NCI-H2081 treated with DMSO at 0.1 percent for 48 hours (cell line): ENCODE measurements around the gene CPLX1.

Experiments
- DNase-seq: peaks from one replicate; lab custom pipeline; 2025; lab: John Stamatoyannopoulos, UW

CPLX1 gene

DNA sequence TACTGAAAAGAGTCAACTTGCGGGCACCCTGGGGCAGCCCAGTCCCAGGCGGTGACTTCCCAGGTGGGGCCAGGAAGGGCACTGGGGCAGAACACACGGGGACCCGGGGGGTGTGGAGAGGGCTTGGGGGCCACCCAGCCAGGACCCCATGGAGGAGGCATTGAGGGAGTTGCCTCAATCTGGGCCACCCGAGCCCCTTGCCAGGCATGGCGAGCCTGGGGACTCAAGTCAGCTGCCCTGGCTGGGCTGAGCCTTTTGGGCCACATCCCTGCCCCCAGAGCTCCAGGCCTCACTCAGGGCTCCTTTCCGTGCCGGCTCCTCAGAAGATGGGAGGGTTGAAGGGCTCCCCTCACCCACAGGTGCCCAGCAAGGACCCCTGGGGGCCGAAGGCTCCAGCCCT is 6.6 kb upstream of the CPLX1 start:
- no peak for DNase-seq

GRCh38 chr4:832108-832507 is 6.2 kb upstream of the CPLX1 start:
- no peak for DNase-seq

DNA sequence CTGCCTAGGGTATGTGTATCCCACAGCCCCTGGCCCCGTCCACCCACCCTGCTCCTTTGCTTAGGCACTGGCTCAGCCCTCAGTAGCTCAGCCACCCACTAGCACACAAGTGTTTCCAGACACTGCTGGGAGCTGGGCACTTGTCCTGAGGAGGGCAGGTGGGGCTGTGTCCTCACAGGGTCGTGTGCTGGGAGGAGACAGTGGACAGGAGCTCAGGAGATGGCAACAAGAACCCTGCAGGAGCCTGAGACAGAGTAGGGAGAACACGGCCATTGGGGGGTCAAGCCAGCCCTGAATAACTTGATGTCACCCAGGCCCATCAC is 5.5 kb upstream of the CPLX1 start:
- no peak for DNase-seq

GRCh38 chr4:830601-831482 is 4.9 kb upstream of the CPLX1 start:
- no peak for DNase-seq

DNA sequence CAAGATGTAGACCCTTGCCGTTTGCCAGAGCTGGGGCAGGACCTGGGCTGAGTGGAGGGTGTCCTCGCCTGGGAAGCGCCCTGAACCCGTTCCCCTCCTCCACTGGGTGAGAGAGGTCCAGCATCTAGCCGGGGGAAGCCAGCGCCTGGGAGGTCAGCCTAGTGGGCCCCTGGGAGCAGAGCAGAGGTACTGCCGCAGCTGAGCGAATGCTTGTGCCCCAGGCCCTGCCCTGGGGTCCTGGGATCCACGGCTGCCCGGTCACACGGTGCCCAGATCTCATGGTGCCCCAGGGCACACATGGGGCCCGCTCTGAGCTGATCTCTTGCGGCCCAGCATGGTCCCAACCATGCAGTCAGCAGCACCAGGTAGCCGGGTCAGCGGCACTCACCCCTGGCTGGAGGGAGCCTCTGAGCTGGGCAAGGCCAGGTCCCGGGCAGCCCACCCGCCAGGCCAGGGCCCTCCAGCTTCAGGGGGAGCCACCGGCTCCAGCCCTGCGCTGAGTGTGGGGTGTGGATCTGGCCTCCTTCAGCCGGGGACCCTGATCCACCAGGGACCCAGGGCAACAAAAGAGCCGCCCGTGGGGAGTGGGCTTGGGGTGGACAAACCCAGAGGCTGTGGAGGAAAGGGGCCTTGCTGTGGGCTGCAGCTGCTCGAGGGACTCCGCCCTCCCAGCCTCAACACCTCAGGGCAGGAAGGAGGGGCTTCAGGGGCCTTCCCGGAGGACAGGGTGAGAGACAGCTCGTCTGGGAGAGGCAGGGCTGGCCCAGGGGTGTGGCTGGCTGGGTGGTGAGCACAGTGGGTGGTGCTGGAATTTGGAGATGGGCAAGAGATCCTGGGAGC is 4.1 kb upstream of the CPLX1 start:
- no peak for DNase-seq

- DNase-seq = no peak
These were observed 3.4 kb upstream of the CPLX1 start for GRCh38 chr4:829291-829690.

DNA sequence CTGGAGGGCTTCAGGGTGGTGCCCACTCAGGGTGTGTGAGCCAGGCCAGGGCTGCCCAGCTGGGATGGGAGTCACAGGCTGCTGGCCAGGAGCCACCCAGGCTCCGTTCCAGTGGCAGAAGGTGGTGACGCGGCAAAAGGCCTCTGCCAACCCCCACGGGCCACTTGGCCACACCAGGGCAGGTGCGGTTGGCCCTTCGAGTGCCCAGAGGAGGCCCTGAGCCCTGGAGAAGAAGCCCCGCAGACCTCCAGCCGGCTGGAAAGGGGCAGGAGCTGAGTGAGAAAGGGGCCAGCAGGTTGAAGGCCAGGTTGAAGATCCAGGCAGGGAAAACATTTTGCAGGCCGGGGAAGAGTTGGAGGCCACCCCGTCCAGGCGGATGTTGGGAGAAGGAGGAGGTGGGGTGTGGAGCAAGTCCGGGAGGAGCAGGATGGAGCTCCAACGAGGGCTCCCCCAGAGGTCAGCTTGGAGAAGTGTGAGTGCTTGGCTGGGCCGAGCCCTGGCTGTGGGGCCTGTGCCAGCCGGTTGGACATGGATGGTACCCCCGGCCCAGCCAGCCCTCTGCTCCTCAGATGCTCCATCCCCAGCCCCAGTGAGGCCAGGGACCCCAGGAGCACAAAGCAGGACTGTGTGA is 2.8 kb upstream of the CPLX1 start:
- no peak for DNase-seq

GRCh38 chr4:827209-828081 is 1.5 kb upstream of the CPLX1 start:
- no peak for DNase-seq

DNA sequence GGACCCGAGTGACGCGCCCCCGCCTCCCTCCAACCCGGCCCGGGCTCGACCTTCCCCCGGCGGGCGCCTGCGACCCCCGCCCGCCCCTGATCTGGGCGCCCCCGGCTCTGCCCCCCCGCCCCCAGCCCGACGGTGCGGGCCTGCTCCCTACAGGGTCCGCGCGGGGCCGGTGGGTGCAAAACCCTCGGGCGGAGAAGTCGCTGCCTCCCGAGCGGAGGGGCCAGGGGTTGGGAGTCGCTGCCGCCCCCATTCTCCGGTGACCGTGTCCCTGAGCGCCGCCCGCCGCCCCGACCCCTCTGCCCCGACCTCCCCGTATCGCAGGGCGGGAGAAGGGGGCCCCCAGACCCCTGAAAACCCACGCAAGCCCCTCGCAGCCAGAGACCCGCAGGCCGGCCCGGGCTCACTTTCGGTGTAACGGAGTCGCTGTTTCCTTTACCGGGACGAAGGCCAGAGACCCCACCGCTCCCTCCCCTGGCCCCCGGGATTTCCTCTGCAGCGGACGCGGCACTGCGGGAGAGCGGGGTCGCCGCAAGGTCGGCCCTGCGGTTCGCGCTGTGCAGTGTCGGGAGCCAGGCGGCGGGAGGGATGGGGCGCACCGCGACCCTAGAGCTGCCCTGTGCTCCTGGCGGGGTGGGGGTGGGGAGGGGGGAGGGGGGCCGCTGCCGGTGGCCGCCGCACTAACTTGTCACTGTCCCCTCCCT is 729 bp upstream of the CPLX1 start:
- no peak for DNase-seq

DNA sequence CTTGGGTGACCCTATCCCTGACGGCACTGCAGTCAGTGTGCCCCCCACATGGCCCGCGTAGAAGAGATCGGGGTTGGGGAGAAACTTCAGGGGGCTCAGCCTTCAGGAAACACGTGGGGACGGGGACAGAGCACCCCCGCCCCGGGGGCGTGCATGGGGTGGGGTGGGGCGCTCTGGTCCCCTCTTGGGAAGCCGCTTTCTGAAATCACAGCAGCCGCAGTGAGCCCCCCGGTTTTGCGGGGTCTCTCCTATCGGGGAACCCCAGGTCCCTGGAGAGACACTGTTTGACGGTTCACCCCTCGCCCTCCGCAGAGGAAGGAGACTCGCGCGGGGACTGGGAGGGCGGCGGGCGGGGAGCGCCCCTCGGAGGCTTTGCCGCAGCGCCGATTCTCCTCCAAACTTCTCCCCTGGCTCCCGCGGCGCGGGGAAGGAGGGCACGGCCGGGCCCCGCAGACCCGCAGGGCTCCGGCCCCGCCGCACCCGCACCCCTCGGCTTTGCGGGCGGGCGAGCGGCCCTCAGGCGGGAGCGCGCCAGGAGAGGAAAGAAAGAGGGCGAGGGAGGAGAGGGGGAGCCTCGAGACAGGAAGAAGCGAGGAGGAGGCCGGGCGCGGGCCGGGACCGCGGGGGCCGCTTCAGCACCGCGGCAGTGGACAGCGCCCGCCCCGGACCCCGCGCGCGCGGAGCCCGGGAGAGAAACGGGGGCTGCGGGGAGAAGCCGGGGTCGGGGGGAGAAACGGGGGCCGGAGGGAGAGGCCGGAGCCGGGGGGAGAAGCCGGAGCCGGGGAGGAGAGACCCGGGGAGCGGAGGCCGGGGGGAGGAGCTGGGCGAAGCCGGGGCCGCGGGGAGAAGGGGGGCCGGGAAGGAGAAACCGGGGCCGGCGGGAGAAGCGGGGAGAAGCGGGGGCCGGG is 612 bp downstream of the CPLX1 start:
- no peak for DNase-seq

- DNase-seq = no peak
These were observed 1.4 kb downstream of the CPLX1 start for GRCh38 chr4:824461-825062.

DNA sequence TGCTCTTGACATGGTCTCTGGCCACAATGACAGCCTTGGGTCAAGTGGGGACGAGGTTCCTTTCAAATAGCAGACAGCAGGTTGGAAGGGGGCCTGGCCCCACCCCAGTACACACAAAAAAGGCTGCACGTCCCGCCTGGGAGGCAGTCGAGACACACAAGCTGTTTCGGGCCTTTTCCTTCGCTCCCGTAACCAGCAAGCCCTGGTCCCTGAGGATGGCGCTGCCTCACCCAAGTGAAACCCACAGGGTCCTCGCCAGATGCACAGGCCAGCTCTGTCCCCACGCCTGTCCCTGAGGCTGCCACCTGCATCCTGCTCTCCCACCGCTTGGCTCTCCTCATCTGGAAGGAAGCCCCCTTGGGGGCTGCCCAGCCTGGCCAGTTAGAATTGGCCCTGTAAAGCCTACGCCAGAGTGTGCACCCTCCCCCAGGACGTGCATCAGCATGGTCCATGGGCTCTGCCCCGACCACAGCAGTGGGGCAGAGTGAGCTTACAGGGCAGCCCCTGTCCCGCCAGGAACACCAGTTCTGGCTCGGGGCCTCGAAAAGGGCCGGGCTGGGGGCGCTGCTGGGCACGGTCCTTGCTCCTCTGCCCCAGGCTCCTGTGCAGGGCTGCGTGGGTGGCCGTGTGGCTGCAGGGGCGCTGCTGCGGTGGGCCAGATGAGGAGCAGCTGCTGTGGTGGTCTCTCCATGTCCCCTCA is 2.0 kb downstream of the CPLX1 start:
- DNase-seq = no peak

DNA sequence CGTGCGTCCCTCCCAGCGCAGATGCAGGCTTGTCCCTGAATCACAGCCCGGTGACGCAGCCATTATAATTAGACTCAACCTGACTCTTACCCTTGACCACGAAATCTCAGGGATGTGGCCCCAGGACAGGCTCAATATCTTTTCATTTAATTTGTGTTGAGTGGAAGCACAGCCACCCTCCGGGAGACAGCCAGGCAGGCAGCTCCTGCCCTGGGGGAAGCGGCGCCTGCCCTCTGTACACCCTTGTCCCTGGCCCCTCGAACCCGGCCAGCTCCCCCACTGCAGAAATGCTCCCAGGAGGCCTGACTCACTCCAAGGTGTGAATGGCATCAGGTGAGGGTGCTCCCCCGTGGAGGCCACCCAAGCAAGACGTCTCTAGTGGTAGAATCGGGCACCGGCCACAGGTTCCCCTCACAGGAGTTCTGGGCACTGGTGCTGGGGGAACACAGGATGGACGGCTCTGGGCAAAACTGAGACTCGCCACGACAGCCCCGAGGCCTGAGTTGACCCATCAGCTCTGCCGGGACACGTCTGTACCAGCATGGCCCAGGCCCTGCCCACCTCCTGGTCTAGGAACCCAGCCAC is 2.7 kb downstream of the CPLX1 start:
- no peak for DNase-seq

DNA sequence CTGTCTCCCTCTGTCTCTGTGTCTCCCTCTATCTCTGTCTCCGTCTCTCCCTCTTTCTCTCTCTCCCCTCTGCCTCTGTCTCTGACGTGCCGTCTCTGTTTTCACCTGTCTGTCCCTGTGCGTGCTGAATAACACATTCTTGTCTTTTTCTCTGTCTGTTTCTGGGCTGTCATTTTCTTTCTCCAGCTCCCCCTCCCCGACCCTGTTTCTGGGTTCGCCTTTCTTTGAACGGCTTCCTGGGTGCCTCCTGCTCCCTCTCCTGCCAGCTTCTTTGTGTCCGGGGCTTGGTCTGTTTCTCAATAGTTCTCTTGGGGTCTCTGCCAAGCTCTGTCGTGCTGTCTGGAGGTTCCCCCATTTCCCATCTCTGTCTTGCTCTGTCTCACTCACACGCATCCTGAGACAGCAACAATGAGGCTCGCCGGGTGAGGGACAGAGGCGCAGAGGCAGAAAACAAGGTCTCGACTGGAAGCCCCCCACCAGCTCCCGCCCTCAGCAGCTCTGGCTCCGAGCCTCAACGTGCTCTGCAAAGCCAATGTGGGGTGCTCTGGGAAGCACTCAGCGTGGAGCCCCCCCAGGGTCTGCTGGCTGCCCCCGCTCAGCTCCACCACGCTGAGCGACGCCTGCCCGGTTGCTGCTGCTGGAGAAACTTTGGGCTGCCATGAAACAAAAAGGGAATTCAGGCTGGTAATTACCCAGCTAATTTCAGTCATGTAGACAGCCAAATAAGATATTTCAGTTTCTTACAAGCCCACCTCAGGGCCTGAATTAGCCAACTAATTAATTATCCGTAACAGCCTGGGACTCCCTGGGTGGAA is 3.4 kb downstream of the CPLX1 start:
- DNase-seq = no peak

DNA sequence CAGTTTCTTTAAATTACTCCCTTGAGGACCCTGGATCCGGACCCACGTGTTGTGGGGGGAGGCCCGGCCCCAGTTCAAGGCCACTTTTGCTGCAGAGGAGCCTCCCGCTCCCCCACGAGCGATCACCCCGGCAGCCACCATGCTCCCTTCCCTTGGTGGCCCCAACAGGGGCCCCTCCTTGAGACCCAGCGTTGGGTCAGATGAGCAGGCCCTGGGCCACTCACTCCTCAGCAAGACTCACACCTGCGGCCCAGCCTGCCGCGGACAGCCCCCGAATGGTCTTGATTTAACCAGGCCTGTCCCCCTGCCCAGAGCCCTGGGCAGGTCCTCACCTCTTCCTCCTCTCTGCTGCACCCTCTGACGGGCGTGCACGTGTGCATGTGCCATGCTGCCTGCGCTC is 4.3 kb downstream of the CPLX1 start:
- no peak for DNase-seq

DNA sequence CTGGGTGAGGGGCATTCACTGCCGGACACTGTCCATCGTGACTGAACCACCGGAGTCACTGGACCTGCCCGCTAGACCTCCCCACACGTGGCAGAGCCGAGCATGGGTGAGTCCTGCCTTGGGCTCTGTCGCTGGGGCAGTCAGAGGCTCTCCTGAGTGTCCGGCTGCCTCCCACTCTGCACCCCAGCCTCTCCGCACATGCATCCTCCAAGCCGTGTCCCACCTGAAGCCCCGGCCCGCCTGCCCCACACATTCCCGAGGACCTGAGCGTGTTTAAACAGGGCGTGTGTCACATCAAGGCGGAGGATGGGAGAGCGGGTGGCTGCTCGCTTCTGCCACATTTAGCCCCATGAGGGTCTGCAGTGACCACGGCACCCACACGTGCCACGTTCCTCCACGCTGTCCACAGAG is 4.7 kb downstream of the CPLX1 start:
- DNase-seq = no peak

DNA sequence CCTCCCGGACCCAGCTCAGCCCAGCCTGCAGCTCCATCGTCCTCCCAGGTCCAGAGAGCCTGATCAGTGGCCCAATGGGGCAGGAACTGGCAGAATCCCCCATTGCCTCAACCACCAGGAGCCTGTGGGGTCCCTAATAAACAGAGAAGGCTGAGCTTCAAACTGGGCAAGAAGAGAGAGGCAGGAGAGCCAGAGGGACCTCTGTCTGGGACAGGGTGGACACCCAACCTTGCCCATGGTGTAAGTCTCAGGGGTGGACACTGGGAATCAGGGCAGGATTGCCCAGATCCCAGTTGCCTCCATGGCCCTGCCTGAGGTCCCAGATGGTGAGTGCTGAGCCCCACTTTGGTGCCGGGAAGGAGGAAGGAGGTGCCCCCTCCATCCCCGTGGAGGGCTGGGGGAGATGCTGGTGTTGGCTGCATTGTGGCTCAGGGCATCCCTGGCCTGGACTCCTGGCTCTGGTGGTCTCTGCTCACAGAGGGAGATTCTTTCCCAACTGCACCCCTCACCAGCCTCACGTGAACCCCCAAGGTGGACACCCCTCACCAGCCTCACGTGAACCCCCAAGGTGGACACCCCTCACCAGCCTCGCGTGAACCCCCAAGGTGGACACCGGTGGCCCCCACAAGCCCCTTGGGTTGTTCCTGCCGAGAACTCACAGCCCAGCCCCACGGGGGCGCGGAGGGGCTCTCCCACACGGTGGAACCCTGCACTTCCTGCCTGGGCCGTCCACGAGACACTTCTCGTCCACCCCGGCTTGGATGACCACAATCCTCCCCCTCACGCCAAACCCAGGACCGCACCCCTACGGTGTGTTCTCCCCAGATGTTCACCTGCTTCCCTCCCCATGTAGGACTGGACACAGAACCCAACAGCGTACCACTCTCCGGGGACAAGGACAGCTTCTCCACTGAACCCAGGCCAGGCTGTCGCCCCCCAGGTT is 5.4 kb downstream of the CPLX1 start:
- no peak for DNase-seq
